Islet precursor cell (in vitro differentiated cells): ENCODE data around the gene PACSIN1.

Experiments
- DNase-seq: peaks from one replicate; pipeline ENCODE4 v3.0.0-alpha.2; 2018

Gene PACSIN1, protein sequence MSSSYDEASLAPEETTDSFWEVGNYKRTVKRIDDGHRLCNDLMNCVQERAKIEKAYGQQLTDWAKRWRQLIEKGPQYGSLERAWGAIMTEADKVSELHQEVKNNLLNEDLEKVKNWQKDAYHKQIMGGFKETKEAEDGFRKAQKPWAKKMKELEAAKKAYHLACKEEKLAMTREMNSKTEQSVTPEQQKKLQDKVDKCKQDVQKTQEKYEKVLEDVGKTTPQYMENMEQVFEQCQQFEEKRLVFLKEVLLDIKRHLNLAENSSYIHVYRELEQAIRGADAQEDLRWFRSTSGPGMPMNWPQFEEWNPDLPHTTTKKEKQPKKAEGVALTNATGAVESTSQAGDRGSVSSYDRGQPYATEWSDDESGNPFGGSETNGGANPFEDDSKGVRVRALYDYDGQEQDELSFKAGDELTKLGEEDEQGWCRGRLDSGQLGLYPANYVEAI

DNA sequence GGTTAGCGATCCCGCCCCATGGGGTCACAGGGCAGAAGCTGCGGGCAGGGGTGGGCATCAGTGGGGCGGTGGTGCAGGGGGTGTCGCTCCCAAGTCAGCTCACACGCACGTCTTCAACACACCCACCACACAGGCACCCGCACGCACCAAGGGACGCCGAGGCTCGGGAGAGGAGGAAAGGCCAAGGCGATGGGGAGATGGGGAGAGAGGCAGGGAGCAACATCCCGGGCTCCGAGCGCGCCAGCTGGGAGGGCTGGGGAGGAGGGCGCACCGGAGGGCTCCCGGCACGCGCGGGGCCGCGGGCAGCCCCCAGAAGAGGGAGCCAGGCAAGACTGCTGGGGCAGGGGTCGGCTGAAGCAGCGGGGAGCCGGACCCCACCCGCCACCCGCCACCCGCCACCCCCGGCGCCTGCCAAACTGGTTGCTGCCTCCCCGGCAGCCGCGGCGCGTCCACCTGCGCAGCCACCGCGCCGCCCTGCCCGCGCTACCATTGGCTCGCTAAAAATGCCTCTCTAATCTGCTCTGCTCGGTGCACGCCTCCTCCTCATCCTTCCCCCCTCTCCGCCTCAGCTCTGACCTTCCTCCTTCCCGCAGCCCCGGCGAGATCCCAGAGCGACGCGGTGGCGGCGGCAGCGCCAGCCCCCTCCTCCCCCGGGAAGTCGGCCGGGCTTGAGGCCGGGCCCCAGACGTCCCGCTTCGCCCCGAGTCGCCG lies at the start of gene PACSIN1:
Gene PACSIN1 (plus strand): TSS at position 546 of the 711 bp plus-strand sequence. CDS start 60,230 bp downstream, outside the sequence.
- DNase-seq, result peak; percentile 84

DNA sequence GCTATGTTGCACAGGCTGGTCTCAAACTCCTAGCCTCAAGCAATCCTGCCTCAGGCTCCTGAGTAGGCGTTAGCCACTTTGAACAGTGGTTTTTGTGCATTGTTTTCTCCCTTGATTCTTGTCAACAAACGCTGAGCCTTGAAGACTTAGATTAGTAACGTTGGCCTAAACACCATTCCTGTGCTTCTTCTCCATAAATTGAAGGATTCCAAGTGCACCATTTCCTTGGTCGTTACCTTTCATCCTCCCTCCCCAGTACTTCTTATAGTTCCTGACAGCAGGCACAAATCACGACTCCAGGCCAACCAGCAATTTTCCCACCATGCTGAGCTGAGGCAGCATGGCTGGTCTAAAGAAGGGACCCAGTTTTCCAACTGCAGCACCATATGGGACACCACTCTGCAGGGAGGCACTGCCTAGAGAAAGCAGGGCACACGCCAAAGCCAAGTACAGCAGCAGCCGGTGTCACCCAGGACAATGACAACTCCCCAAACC lies 49.0 kb upstream of the PACSIN1 start:
- no peak for DNase-seq

DNA sequence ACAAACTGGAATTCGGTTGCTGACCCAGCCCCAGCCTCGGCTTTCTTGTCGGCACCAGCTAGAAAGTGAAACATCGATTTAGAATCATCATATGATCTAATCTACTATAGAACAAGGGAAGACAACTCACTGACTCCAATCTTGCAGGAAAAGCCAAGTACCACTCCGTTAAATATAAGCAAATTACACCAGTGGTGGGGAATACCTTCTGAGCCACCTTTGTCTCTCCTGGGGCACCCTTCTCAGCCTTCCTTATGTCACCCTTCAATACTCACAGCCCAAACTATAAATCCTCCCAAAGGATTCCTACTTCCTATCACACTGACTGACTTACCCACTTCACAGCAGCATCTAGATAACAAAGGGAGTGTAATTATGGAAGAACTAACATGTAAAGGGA lies 47.5 kb upstream of the PACSIN1 start:
- DNase-seq, result no peak

DNA sequence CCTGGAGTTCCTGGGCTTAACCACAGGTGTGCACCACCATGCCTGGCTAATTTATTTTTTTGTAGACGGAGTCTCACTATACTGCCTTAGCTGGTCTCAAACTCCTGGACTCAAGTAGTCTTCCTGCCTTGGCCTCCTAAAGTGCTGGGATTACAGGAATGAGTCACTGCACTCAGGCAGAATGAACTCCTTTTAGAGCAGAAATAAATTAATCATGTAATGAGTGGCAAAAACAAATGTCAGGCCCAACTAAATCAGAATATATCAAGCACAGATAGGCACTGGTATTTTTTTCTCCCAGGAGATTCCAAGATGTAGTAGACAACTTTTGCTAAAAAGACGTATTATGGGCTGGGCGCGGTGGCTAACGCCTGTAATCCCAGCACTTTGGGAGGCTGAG lies 42.6 kb upstream of the PACSIN1 start:
- no peak for DNase-seq

DNA sequence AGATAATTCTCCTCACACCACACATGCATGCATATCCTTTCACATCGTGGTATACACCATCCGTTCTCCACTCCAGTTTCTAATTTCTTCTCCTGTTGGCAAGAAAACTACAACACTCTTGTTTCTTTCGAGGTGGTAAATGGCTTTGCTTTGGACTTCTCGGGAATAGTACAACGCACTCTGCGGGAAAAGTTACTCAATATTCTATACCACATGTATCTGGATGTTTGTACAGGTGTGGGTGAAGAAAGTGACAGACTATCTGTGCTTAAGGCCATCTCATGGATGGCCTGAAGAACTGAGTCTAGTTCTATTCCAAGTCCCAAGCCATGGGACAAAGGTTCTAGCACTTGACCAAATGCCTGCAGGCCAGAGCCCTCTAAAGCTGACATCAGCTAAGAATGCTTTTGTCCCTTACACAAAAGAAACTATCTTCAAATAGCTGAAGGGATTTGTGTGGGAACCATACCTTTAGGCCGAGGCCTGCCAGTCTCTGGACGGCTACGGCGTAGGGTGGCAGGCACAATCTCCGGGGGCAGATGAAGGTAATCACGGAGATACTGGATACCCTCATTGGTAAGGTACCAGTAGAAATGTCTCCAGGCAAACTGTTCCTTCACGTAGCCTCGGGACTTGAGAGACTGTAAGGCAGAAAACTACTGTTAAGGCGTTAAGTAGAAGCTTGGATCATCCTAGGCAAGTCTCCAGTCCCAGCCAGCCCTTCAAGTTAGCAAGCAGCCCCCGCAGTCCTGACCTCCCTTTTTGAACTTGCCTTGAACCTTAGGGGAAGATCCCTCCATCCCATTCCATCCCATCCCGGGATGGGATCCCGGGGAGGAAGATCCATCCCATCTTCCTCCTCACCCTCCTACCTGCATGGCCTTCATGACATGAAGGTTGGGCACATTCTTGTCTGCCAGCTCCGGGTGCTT lies 41.4 kb upstream of the PACSIN1 start:
- no peak for DNase-seq

DNA sequence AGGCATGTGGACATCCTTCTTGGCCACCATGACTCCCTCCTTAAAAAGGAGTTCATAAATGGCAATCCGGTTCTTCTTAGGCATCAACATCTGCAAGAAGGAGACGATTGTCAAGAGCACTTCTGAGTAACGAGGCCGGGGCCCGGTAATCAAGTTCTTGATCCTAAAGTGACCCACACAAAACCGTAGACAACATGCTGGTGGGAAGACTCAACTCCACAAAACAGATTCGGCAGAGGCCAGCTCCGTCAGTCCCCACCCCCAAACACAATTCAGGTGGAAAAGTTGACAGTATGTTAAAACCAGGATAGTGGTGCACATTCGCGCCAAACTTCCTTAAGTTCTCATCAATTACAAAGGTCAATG lies 40.8 kb upstream of the PACSIN1 start:
- DNase-seq, result no peak

DNA sequence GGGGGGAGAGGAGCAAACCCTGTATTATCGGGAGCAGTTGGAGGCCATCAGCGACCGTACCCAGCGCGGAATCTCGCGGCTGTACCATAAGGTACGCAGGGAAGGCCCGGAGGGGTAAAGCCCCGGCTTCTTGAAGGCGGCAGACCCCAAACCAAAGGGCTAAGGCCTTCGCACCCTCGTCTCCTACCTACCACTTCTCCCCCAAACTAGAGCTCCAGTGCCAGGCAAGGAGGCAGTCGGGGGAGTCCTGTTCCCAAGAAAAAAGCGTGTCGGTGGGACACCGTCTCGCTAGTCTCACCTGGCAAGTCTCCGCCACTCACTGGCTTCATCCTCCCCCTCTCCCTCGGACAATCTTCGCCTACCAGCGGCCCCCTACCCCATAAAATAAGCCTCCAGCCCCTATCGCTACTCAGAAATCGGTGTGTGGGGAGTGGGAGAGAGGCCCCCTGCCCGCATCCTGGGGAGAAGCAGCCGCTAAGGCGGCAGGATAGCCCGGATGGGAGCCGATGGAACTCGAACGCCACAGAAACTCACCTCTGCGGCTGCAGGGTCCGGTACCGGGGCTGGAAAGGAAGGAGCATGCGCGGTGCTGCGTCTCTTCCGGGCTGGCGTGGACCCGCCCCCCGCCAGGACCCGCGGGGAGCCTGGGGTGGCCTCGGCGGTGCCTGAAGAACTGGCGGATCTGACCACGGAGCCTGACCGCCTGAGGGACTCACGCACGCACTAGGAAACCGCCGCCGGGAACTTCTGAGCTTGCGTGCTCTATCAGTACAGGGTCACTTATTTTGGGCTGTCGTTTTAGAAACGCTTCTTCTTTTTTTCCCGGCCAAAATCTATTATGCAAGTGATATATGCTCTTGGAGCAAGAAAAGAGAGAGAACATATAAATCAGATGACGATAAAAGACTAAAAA lies 40.1 kb upstream of the PACSIN1 start, which contains the start of gene RPS10:
Gene RPS10 (minus strand): TSS at position 572 of the 913 bp plus-strand sequence. CDS start 848 bp downstream, outside the sequence.
- DNase-seq, result peak; percentile 96

DNA sequence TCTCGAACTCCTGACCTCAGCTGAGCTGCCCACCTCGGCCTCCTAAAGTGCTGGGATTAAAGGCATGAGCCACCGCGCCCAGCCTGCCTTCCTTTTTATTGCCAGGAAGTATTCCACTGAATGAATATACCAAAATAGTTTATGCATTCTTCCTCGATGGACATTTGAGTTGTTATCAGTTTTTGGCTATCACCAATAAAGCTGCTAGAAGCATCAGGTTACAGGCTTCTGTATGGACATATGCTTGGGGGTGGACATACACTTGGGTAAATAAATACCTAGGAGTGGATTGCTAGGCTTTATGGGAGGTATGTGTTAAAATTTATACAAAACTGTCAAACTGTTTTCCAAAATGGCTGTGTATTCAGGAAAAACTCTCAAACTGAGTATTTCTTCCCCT lies 30.0 kb upstream of the PACSIN1 start:
- DNase-seq, result no peak

DNA sequence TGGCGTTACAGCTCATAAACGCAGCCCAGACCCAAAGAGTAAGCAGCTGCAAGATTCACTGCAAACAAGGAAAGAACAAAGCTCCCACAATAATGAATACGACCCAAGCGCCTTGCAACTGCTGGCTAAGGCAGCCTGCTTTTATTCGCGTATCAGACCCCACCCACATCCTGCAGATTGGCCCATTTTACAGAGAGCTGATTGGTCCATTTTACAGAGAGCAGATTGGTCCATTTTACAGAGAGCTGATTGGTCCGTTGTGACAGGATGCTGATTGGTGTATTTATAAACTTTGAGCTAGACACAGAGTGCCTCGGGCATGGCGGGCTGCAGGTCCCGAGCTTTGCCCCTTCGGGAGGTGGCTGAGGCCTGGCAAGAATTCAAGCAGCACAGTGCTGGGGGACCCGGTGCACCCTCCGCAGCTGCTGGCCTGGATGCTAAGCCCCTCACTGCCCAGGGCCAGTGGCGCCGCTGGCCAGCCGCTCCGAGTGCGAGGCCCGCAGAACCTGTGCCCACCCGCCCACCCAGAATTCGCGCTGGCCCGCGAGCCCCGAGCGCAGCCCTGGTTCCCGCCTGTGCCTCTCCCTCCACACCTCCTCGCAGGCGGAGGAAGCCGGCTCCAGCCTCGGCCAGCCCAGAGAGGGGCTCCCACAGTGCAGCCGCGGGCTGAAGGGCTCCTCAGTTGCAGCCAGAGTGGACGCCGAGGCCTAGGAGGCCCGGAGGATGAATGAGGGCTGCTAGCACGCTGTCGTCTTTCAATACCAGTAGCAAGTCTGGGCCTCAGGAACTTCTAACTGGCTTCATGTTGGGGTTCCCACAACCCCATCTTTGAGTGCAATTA lies 28.9 kb upstream of the PACSIN1 start:
- DNase-seq, result no peak

DNA sequence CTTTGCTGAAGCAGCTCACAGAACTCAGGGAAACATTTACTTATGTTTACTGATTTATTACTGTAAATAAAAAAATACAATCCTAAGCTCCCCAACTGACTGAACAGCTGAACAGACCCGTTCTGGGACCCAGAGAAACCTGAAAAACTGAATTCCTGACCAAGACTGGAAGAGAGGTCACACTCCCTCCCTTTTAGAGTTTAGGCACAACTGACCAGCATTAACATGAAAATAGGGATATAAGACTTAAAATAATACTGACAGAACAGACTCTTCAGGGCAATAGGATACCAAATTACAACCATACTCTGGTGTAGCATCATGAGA lies 28.3 kb upstream of the PACSIN1 start:
- DNase-seq, result no peak

DNA sequence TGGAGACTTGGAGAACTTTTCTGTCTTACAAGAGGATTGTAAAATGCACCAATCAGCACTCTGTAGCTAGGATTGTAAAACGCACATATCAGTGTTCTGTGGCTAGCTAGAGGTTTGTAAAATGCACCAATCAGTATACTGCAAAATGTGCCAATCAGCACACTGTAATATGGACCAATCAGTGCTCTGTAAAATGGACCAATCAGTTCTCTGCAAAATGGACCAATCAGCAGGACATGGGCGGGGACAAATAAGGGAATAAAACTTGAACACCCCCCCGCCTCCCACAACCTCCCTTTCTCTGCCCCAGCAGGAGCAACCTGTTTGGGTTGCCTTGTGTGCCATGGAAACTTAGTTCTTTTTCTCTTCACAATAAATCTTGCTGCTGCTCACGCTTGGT lies 27.2 kb upstream of the PACSIN1 start:
- no peak for DNase-seq

DNA sequence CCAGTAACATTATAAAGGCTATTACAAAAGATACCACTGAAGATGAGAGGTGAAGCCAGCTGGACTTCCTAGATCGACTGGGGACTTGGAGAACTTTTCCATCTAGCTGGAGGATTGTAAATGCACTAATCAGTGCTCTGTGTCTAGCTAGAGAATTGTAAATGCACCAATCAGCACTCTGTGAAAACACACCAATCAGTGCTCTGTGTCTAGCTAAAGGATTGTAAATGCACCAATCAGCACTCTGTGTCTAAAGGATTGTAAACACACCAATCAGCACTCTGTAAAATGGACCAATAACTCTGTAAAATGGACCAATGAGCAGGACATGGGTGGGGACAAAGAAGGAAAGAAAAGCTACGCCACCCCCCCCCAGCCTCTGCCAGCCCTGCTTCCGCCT lies 26.4 kb upstream of the PACSIN1 start:
- no peak for DNase-seq

DNA sequence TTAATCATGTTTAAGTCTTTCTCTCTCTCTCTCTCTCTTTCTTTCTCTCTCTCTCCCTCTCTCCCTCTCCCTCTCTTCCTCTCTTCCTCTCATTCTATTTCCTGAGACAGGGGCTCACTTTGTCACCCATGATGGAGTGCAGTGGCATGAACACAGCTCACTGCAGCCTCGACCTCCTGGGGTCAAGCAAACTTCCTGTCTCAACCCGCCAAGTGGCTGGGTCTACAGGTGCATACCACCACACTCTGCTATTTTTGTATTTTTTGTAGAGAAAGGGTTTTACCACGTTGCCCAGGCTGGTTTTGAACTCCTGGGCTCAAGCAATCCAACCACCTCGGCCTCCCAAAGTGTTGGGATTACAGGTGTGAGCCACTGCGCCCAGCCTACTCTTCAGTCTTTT lies 24.4 kb upstream of the PACSIN1 start:
- no peak for DNase-seq

DNA sequence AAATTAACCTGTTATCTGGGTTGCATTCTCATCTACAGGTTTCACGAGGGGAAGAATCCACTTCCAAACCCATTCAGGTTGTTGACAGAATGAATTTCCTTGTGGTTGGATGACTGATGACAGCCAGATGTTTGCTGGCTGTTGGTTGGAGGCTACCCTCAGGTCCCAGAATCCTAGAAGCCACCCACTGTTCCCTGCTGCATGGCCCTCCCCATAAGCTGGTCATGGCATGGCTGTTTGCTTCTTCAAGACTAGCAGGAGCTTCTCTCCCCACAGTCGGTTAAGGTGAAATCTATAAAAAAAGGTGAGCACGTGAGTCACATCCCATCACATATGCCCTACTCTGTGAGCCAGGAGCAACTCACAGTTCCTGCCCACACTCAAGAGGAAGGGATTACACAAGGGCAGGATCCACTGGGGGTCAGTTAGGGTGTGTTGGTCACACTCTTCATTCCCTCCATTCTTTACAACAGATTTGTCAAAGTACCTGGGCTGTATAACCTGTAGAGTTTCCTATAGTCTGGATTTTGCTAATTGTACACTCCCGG lies 20.5 kb upstream of the PACSIN1 start:
- DNase-seq, result no peak

DNA sequence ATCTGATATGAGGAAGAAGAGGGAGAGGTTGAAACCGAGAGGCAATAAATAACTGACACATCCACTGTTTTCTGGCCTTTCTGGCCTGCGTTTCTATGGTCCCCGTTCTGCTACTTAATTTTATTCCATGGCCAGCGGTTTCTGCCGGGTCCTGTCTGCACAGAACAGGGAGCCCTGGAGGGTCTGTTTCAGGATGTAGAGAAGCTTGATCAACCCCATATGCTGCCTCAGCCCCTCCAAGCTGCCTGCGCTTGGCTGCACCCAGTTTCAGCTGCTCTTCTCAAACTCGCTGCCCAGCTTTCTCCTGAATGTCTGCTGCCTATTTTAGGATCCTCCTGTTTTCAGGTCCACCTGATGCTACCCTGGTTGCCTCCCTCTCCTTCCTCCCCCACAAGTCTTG lies 18.5 kb upstream of the PACSIN1 start:
- no peak for DNase-seq

DNA sequence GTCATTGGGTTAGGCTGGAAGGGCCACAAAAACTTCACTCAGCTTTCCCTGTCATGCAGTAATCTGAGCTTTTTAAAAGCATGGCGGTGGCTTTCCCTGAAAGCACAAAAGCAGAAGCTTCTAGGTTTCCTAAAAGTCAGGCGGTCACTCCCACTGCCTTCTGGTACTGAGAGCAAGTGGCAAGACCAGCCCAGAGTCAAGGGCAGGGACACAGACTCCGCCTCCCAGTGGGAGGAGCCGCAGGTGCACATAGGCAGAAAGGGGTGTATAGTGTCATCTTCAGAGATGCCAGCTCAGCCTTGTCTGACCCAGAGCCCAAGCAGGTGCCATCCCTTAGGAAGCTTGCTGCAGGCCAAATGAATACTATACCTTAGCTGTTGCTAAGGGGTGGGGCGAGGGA lies 18.0 kb upstream of the PACSIN1 start:
- no peak for DNase-seq

DNA sequence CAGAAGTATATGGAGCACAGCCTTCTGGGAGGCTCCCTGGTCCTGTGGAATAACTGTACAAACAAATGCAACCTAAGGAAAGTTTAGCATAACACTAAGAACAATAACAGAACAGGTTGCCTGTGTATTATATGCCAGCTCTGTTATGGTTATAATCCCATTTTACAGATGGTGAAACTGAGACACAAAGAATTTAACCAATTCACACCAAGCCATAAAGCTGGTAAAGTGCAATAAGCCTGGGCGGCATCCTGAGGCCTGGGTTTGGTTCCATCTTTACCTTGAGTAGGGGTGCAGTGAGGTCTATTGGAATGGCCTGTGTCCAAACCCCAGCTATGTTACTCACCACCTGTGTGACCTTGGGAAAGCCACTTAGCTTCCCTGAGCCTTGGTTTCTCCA lies 14.7 kb upstream of the PACSIN1 start:
- DNase-seq, result no peak

DNA sequence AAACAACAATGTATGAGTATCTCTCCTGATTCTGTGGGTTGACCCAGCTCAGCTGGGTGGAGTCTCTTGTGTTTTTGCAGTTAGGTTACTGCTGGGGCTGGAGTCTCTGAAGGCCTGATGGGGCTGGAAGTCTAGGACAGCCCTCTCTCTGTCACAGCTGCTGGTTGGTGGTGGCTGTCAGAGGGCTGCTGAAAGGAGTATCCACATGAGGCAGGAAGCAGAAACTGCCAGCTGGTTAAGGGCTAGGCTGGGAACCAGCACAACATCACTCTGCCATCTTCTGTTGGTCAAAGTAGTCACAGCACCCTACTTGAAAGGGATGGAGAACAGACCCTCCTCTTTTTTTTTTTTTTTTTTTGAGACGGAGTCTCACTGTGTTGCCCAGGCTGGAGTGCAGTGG lies 10.0 kb upstream of the PACSIN1 start:
- no peak for DNase-seq

DNA sequence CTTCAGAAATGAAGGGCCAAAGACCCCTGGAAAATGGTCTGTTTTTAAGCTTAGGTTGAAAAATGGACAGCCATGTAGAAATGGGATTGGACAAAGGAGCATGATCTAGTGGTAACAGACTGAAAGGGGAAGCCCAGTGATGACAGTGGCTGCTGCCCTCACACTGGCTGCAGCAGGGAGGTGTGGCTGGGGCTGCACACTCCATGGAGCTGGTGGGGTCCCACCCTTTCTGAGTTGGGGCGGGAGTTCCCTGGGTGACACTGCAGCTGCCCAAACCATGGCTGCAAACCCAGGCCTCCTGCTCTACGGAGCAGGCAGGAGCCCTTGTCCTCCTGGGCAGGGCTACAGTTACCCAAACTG lies 8.5 kb upstream of the PACSIN1 start:
- DNase-seq, result no peak
